ENCODE data around the gene CRELD2. TPM values are rescaled to one million over a fixed set of nuclear protein-coding genes. Genes with fewer than 3 reads are reported as not detected.

The CRELD2 gene
- total RNA-seq, 1 donor from 2014 or later: 17.5 TPM

DNA sequence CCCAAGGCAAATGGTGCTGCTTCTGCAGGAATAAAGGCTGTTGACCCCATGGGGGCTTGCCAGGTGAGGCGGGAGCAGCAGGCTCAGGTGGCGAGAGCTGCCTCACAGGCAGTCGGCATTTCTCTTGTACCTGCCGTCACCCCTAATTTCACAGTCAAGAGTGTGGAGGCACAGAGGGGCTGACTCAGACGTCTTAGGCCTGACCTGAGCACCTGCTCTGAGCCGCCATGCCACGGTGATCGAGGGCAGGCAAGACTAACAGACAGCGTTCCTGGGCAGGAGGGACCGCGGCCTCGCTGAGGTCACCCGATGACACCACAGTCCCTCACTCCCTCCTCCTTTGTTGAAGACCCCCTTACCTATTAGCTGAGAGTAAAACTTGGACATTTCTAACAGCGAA lies 5.4 kb upstream of the CRELD2 start:
- DNase-seq: no peak

DNA sequence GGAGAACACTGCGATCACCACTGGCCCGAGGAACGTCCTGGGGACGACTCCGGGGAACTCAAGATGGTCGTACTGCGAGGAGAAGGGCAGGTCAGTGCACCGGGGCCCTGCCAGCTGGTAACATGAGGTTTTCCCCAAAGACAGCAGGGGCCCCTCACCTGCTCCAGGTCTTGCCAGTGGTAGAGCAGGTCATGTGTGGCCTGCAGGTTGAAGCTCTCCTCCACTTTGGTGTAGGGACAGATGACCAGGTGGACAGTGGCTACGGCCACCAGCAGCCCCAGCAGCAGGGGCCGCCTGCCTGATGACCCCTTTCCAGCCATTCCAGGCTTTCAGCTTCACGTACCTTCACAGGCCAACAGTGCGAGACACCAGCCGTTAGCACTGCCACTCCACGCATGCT lies 5.0 kb upstream of the CRELD2 start:
- DNase-seq: no peak

DNA sequence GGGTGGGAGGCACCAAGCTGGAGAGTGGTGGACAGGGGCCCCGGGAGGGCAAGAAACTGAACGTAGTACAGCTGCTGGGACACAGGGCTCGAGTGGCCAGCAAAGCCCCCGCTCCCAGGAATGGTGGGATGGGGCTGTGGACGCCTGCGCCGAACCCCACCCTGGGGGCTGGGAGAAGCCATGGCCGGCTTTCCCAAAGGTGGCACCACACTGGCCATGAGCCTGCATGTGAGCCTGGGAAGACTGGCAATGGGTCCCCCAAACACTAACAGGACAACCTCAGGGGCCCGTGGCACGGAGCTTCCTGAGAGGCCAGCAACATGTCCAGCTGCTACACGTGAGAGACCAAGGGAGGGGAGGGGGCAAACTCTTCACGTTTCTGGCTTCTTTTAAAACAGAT lies 4.2 kb upstream of the CRELD2 start:
- no peak for DNase-seq

DNA sequence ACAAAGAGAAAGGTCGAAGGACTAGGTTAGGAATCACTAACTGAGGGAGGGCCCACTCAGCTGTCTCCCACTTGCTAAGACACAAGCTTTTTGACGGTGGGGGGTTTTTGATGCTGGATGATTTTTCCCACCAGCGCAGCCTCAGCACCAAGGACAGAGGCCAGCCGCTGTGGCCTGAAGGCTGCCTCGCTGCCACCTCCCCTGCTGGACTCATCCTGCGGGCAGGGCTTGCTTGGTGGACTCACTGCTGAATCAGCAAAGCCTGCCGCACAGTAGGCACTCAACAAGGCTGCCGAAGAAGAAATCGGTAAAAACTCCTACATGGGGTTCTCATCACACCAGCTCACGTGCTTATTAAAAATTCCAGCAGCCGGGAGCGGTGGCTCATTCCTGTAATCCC lies 2.8 kb upstream of the CRELD2 start:
- no peak for DNase-seq

DNA sequence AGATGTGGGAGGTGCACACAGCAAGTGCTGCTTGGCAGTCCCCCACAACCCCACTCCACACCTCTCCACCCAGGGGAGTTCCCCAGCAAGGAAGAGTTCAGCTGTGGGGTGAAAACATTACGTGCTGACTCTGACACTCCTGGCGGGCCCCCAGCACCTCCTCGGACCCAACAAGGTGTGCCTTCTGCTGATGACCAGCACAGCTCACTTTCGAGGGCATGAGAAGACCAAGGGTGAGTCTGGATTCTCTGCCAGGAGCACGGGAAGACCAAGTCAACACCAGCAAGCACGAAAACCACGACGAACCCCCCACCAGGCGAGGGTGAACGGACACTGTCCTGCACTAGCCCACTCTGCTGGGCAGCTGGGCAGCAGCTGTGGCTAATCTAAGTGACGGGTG lies 1.6 kb upstream of the CRELD2 start:
- no peak for DNase-seq

DNA sequence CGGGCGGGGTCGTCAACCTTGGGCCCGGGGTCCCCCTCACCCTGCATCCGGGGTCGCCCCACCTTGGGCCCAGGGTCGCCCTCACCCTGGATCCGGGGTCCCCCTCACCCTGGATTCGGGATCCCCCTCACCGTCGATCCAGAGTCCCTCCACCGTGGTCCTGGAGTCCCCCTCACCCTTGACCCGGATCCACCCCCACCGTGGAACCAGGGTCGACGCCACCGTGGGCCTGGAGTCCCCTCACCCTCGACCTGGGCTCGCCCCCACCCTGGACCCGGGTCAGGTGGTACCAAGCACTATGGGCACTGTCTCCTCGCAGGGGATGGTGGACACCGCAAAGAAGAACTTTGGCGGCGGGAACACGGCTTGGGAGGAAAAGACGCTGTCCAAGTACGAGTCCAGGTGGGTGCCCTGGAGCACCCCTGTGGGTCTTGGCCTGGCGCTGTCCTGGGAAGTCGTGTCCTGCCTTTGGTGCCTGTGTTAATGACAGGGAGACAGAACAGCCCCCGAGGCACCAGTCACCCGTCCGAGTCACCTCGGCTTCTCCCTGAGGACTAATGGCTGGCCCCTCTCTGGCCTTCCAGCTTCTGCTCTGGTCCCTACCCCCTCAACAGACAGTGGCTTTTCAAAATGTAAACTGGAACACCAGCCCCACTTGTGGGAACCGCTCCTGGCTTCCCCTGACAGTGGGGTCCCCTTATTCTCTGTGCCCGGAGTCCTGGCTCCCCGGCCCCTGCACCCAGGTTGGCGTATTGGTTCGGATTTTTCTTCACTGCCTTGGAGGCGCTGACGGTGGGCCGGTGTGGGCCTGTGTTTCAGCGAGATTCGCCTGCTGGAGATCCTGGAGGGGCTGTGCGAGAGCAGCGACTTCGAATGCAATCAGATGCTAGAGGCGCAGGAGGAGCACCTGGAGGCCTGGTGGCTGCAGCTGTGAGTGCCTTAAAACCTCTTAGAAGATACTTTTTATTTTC lies 762 bp downstream of the CRELD2 start:
- no peak for DNase-seq

DNA sequence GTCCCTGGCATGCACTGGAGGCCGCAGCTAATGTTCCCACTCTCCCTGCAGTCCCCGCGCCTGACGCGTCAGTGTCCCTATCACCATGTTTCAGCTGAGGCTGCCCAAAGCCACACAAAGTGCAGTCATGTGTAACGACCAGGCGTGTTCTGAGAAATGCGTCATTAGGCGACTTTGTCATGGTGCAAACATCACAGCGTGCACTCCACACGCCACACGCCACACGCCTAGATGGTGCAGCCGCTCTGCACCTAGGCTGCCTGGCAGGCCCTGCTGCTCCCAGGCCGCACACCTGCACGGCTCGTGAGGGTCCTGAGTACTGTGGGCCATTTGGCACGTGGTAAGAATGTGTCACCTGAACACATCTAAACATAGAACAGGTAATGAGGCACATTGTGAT lies 2.4 kb downstream of the CRELD2 start:
- DNase-seq: no peak

DNA sequence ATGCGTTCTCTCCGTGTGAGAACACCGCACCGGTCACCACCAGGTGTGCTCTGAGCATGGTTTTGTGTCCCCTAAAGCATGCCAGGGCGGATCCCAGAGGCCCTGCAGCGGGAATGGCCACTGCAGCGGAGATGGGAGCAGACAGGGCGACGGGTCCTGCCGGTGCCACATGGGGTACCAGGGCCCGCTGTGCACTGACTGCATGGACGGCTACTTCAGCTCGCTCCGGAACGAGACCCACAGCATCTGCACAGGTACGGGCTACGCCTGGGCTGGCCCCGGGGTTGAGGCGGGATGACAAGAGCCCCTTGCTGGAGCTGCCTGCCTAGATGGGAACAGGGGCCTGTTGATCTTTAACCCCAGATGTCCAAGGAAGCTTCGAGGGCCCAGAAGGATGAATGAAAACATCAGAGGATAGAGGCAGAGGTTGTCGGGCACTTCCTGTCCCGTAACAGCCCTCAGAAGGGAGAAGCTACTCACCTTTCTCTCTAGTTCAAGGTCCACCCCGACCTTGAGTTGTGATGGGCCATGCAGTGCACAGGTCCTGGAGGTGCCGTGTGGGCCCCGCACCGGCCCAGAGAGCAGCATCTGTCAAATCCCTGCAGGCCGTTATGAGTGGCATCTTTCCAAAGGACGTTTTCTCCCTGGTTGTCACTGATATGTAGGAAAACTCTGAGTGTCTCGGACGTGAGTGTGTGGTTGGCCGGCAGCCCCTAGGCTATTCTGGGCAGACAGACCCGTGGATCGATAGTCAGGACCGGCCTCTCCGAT lies 3.3 kb downstream of the CRELD2 start:
- no peak for DNase-seq

DNA sequence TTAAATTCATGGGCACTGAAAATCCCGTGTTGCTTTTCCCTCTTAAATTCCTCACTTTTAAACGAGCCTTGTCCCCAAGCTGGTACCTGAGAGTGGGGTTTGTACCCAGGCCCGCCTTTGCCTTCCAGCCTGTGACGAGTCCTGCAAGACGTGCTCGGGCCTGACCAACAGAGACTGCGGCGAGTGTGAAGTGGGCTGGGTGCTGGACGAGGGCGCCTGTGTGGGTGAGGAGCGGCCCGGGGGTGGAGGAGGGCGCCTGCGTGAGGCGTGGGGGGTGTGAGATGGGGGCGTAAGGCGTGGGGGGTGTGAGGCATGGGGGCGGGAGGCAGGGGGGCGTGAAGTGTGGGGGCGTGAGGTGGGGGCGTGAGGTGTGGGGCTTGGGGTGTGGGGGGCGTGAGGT lies 4.0 kb downstream of the CRELD2 start:
- DNase-seq: no peak

DNA sequence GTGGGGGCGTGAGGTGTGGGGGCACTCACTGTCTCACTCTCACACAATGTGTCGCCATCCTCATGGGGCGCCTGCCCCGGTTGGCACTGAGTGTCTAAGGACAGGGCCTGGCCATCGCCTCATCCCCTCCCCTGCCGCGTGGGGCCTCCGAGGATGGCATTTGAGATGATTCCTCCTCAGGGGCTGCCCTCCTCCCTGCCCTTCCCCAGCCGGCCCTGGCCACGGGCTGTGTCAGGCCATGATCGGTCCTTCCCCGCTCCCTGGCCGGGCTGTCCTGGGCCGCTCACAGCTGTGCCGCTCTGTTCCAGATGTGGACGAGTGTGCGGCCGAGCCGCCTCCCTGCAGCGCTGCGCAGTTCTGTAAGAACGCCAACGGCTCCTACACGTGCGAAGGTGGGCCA lies 4.5 kb downstream of the CRELD2 start:
- no peak for DNase-seq

DNA sequence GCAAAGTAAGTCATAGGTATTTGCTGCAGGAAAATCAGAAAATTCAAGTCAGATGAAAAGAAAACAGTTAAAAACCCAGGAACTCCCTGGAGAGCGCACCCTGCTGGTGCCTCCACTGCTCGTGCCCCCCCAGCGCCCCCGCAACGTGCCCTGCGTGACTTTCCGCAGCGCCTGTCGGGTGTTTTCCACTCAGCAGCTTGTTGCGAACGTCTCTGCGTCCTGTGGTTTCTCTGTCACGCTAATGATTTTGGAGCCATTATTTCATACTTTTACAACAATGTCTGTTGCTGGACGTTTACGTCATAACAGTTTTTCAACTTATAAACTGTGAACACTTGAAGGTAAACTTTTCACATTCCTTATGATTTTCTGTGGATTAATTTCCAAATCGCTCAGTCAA lies 5.0 kb downstream of the CRELD2 start:
- no peak for DNase-seq

DNA sequence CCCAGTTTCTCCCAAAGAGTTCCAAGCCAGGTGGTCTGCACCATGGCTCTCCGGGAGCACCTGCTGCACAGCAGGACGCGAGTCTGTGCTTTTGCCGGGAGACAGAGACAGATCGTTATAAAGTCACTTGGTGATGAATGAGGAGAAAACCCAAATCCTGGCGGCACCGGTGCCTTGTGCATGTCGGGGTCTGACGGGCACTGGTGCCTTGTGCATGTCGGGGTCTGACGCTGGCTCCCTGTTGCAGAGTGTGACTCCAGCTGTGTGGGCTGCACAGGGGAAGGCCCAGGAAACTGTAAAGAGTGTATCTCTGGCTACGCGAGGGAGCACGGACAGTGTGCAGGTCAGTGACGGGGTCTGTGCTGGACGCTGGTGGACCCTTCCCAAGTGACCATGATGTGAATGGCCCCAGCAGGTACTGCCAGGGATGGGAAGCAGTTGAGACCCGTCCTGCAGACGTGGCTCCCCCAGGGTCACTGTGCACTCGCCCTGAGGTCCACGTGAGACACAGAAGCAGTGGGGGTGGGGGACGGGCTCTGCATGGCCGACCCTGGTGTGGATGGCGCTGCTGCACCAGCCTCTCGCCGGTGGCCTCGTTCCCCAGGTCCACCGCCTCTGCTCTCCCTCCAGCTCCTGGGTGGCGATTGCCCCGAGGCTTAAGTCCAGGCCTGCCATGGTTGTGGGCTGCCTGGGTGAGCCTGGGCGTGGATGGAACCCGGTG lies 5.8 kb downstream of the CRELD2 start:
- no peak for DNase-seq

DNA sequence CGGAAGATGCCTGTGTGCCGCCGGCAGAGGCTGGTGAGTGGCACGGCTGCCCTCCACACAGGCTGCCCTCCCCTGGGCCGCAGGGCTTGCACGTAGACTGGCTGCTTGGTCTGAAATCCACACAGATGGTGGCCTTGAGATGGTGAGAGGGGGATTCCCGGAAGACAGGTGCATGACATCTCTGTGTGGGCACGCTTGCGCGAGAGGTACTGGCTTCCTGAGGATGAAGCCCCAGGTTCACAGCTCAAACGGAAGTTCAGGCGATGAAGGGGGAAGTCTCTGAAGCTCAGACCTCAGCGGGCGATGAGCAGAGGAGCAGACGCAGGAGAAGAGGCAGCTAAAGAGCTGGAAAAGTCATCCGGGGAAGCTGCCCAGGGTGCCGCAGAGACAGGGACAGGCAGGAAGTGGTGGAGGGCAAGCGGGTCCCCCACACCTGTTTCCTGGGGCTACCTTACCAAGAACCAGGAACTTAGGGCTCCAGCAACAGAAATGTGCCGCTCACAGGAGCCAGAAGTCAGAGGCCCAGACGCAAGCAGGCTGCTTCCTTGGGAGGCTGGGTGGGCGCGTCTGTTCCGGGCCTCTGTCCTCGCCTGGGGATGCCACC lies 7.2 kb downstream of the CRELD2 start:
- no peak for DNase-seq

DNA sequence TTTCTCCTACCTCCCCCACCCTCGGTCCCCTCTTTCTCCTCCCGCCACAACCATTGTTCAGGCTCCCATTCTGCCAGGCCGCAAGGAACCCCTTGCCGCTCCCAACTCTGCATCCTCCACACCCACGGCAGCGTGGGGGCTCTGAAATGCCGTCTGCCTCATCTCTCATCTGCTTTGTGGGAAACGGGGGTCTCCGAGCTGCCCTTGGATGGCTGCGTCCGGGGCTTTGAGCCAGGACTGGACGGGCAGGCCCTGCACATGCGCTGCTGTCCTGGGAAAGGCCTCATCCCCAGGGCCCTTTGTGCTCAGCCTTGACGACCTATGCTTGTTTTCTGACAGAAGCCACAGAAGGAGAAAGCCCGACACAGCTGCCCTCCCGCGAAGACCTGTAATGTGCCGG lies 8.5 kb downstream of the CRELD2 start:
- no peak for DNase-seq

DNA sequence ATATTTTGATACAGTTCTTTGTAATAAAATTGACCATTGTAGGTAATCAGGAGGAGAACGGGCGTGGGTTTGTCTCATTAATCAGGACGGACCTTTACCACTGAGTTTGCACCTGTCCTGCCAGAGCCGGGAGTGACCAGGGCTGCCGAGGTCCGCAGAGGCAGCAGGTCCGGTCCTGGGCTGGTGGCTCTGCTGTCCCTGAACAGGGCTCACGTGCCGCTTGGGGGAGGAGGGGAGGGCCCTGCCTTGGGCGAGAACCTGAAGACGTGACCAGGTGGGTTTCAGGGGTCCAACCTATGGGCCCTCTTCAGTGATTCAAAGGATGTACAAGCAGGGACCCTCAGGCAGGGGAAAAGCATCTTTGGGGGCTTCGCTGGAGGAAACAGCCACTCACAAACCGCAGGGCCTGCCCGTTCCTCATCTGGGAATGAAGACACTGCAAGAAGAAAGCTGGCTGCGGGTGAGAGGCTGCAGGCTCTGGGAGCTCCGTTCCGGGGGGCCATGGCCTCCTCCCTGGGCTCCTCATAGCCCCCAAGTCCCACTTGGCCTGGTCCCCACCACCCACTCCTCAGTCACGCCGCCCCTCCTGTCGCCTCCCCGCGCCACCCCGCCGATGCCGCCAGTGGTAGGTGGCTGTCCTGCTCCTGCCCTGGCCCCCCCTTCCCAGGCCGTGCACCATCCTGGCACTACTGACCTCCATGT lies 9.2 kb downstream of the CRELD2 start:
- DNase-seq: no peak

DNA sequence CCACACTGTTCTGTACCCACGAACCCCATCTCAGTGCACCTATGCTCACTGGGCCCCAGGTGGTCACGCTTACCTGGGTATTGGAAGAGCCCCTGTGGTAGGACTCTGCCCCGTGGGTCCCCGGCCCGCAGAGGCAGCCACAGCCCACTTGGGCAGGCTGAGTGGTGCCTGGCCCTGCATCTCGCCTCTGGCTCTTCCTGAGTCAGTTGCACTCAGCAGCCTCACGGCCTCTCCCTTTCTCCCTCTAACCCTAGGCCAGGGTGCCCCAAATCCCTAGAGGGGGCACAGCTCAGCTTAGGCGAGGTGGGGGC lies 9.7 kb downstream of the CRELD2 start:
- DNase-seq: no peak

DNA sequence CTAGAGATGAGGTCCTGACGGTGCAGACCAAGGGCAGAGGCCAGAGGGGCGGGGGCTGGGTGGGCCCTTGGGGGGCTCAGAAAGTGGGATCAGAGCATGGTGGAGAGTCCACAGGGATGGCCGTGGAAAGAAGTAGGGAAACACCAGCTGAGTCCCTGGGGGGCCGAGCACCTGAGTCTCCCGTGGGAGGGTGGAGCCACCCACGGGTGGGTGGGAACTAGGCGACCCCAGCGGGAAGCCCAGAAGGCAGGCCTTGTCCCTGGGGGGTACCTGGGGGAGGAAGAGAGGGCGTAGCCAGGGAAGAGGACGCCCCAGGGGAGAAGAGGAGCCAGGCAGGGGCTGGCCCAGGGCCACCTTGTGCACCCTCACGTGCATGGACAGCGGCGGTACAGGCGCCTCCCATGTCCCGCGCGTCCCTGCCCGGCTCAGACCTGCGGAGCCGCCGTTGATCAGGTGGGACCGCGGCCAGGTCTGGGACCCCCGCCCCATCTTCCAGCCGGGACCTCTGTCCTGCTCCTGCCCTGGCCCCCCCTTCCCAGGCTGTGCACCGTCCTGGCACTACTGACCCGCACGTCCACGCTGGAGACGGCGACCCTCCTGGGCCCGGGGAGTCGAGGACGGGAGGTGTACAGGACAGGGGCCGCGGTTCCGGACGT lies 10.2 kb downstream of the CRELD2 start:
- no peak for DNase-seq

DNA sequence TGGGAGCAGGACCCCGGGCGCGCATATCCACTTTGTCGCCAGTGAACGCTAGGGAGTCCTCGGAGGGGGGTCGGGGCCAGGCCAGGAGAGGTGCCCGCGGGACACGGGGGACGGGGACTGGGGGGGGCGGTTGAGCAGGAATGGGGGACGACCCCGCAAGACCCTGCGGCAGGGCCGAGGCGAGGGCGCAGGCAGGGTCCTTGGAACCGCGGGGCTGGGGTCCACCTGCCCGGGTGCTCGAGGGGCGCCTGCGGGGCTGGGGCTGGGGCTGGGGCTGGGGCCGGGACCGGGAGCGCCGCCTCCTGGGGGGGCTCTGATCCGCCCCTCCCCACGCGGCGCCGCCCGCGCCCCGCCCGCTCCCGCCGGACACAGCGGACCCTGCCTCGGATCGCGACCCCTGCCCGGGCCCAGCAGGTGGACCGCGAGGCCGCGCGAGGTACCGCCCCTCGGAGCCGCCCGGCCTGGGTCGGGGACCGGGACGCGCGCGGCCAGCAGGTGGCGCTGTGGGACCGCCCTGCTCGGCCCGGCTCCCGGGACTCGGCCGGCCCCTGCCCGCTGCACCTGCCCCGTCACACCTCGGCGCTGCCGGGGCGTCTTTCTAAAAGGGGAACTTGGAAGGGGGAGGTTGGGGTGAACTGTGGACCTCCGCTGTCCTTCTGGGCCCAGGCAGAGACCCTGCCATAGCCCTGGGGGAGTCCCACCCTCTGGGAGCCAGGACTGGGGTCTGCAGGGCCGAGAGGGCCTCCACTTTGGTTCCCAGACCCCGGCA lies 11.0 kb downstream of the CRELD2 start:
- no peak for DNase-seq

DNA sequence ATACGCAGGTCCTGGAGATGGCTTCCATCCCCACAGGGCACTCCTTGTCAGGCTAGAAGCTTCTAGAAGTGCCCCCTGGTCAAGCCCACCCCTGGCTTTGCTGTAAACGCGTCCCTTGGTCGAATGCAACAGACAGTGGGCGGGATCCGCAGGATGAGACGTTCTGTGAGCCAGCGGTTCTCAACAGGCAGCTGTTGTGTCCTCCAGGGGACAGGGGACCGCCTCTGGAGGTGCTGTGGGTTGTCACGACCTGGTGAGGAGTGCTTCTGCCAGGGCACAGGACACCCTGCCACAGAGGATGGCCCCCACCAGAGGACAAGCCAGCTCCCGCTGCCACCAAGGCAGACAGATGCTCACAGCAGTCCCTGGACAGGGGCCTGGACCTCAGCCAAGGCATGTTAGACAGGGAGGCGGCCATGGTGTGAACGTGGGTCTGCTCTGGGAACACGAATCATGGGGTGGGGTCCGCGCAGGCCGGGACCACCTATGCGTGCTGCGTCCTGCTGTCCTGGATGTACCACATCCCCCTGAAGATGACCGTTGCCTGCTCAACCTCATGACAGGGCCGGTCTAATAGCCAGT lies 11.7 kb downstream of the CRELD2 start:
- DNase-seq: no peak
